Neutrophil (primary cell): ENCODE measurements around the gene NIP7.
"Not testable (repeated sequence)": the region's sequence is repeated elsewhere in the genome, so short reads cannot be mapped to it uniquely, and the experiment has no call there.

Source experiments
- H3K27ac ChIP-seq: fragments of 200-600 bp; sonication (generic); 2 replicates; pipeline ENCODE4 v1.5.1; 2016; ENCODE audit warnings: mild to moderate bottlenecking, moderate library complexity
- H3K27me3 ChIP-seq: fragments of 200-600 bp; sonication (generic); 2 replicates; pipeline ENCODE4 v1.6.0; 2016; ENCODE audit warnings: mild to moderate bottlenecking
- H3K36me3 ChIP-seq: fragments of 200-600 bp; sonication (generic); 2 replicates; pipeline ENCODE4 v1.5.1; 2017
- H3K4me1 ChIP-seq, 2 experiments: fragments of 200-600 bp in 1 of 2; sonication (generic) in 1 of 2; 1 replicate in 1 of 2; 2 replicates in 1 of 2; pipeline versions ENCODE4 v1.5.1 to v1.6.1; 2013 to 2016; ENCODE audit warnings: low read depth in 1 of 2, low read length in 1 of 2, mild to moderate bottlenecking in 1 of 2, moderate library complexity in 1 of 2; ENCODE audit not compliant: control insufficient read depth in 1 of 2, insufficient read depth in 1 of 2
- H3K4me3 ChIP-seq, 2 experiments: fragments of 200-600 bp in 1 of 2; sonication (generic) in 1 of 2; 1 replicate in 1 of 2; 2 replicates in 1 of 2; pipeline ENCODE4 v1.5.1; 2013 to 2016; ENCODE audit warnings: low read depth in 1 of 2, low read length in 1 of 2, mild to moderate bottlenecking in 1 of 2, moderate library complexity in 1 of 2
- H3K9me3 ChIP-seq: fragments of 200-600 bp; sonication (generic); 2 replicates; pipeline ENCODE4 v1.5.1; 2016
- TF ChIP-seq, protein P1 (sequence below): fragments of 200-600 bp; sonication (generic); IDR thresholded peaks from 2 replicates; pipeline ENCODE4 v1.5.1; 2016; ENCODE audit warnings: antibody characterized with exemption

Gene NIP7

DNA sequence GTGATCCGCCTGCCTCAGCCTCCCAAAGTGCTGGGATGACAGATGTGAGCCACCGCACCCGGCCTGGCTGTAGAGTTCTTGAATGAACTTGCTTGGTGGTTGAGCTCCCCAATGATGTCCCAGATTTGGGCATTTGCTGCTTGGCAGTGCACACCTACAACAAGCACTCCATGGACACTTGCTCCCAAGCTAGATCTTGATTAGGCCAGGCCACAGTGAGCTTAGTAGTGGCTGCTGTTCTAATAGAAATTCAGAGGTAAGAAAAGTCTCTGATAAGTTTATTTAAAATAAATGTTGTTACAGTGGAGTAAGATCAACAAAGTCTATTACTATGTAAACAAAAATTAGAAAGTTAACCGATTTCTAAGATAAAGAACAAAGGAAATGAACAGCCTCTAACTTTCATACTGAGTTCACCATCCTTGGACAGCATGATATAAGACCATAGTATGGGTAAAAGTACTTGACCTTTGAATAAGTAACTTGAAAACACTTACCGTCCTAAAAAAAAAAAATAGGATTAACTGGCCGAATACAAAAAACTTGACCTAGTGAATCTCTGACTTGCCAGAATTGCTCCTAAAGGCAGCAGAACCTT lies 11.1 kb downstream of the NIP7 start:
- H3K4me3 ChIP-seq, result no peak overlapping the region
- TF ChIP-seq, protein P1, sequence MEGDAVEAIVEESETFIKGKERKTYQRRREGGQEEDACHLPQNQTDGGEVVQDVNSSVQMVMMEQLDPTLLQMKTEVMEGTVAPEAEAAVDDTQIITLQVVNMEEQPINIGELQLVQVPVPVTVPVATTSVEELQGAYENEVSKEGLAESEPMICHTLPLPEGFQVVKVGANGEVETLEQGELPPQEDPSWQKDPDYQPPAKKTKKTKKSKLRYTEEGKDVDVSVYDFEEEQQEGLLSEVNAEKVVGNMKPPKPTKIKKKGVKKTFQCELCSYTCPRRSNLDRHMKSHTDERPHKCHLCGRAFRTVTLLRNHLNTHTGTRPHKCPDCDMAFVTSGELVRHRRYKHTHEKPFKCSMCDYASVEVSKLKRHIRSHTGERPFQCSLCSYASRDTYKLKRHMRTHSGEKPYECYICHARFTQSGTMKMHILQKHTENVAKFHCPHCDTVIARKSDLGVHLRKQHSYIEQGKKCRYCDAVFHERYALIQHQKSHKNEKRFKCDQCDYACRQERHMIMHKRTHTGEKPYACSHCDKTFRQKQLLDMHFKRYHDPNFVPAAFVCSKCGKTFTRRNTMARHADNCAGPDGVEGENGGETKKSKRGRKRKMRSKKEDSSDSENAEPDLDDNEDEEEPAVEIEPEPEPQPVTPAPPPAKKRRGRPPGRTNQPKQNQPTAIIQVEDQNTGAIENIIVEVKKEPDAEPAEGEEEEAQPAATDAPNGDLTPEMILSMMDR, result no peak
- H3K36me3 ChIP-seq, result peaks cover 44% of the 10 kb centered on the region
- H3K9me3 ChIP-seq, result no peaks in the 10 kb centered on the region
- no peak overlapping the region for H3K27ac ChIP-seq
- no peaks in the 10 kb centered on the region for H3K4me1 ChIP-seq
- no peaks in the 10 kb centered on the region for H3K27me3 ChIP-seq

DNA sequence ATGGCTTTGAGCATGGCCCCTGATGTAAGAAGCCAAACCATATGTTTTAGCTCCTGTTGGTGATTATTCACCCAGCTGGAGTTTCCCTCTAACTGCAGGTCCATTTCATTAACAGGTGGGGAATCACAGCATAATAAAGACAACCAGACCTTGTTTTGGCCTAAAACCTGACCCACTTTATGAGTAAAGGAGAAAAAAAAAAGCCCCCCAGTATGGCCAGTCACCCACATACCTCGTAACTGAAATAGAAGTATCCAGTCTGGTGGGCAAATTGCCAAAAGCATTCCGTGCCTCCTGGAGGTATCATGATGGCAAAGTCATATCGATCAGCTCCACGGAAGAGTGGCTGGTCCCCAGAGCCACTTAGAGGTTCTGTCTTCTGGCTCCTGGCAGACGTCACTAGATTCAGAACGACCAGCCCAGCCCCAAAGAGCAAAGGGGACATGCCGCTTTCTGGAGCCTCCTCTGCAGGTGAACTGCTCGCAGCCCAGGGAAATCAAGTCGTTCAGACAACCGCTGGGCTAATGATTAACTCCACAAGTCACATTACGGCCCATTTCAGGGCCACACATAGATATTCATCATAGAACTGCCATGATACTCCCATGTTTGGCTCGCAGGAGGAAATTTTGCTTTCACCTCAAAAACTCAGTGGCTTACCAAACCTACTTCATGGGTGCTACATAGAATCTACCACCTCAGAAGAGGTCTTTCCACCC lies 11.9 kb downstream of the NIP7 start, which contains the start of gene TMED6:
Gene TMED6 (minus strand): TSS at position 478 of the 719 bp plus-strand sequence. CDS start 33 bp downstream, at position 445.
- TF ChIP-seq, protein P1, result no peak
- H3K4me3 ChIP-seq, result no peak within 1 kb of the TSS
- no peaks in the 10 kb centered on the region for H3K27me3 ChIP-seq
- H3K9me3 ChIP-seq, result no peaks in the 10 kb centered on the region
- no peaks in the 10 kb centered on the region for H3K4me1 ChIP-seq
- no peak within 1 kb of the TSS for H3K27ac ChIP-seq
- peaks cover 53% of the 10 kb centered on the region for H3K36me3 ChIP-seq

DNA sequence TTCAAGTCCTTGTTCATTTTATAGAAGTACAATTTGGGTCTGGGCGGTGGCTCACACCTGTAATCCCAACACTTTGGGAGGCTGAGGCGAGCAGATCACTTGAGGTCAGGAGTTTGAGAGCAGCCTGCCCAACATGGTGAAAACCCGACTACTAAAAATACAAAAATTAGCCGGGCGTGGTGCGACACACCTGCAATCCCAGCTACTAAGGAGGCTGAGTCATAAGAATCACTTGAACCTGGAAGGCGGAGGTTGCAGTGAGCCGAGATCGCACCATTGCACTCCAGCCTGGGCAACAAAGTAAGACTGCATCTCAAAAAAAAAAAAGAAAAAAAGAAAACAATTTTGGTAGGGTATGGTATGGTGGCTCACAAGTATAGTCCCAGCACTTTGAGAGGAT lies 20.5 kb downstream of the NIP7 start:
- not testable (repeated sequence) for H3K4me3 ChIP-seq, H3K4me1 ChIP-seq, H3K27me3 ChIP-seq, H3K9me3 ChIP-seq, H3K27ac ChIP-seq
- peaks cover 57% of the 10 kb centered on the region for H3K36me3 ChIP-seq

DNA sequence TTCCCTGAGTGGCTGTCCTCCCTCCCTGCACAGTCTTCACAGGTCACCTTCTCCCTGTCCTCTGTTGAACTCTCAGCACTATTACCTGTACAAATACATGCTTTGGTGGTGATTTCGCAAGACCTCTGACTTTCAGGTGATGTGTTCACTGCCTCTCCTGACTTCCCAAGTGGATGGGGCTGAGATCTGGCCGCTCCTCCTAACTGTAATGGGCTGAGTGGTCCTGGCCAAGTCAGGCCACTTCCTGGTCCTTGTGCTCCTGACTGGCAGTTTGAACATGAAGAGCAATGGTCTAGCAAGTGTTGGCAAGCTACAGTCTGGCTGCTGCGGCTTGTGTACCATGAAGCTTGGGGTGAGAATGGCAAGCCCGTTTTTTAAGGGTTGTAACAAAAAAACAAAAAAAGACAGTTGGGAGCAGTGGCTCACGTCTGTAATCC lies 23.7 kb downstream of the NIP7 start:
- peaks cover 0 to 6% of the 10 kb centered on the region in 2 experiments for H3K4me1 ChIP-seq
- H3K27me3 ChIP-seq, result no peaks in the 10 kb centered on the region
- TF ChIP-seq, protein P1, result no peak
- peaks cover 66% of the 10 kb centered on the region for H3K36me3 ChIP-seq
- no peak overlapping the region for H3K4me3 ChIP-seq
- no peak overlapping the region for H3K27ac ChIP-seq
- H3K9me3 ChIP-seq, result no peaks in the 10 kb centered on the region

DNA sequence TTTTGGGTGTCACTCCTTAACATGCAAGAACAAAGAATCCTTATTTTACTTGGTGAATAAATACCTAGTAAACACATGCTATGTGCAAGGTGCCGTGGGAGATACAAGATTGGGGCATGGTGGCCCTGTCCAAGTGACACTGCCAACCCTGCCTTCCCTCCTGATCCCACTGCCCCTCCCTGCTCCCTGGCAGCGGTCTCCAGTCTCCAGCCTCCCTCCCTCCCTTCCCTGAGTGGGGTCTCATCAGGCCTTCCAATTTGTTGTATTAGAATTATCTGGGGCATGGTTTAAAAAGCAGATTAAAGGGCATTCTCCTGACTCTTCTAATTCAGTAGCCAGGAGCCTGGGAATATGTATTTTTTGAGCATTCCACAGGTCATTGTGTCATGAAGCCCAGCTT lies 24.5 kb downstream of the NIP7 start:
- TF ChIP-seq, protein P1, result no peak
- Histone ChIP-seq H3K27me3 (no peaks in the 10 kb centered on the region), H3K4me1 (peaks cover 0 to 8% of the 10 kb centered on the region in 2 experiments), H3K9me3 (no peaks in the 10 kb centered on the region), H3K4me3 (no peak overlapping the region), H3K36me3 (peaks cover 72% of the 10 kb centered on the region), H3K27ac (no peak overlapping the region)

DNA sequence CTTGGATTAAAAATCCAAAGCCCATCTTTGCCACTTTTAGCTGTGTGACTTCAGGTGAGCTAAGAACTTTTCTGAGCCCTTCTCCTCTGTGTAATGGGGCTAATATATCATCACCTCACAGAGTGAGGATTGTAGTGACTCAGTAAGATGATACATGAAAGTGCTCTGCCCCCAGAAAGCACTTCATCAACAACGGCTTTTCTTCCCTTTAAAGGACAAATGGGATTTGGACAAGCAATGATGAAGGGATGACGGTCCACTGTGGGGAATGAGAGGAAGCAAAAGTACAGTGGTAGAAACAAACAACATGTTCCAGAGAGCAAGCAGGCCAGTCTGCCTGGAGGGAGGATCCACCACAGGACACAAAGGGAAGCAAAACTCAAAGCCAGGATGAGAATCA lies 26.3 kb downstream of the NIP7 start:
- H3K9me3 ChIP-seq, result no peaks in the 10 kb centered on the region
- no peaks in the 10 kb centered on the region for H3K27me3 ChIP-seq
- peaks cover 1 to 8% of the 10 kb centered on the region in 2 experiments for H3K4me1 ChIP-seq
- no peak overlapping the region for H3K4me3 ChIP-seq
- TF ChIP-seq, protein P1, result no peak
- no peak overlapping the region for H3K27ac ChIP-seq
- H3K36me3 ChIP-seq, result peaks cover 81% of the 10 kb centered on the region
